Upper lobe of right lung (tissue), 1 donor: ENCODE data around the gene LURAP1L. TPM values are rescaled to one million over a fixed set of nuclear protein-coding genes. Genes with fewer than 3 reads are reported as not detected.

ENCODE experiments used
- ATAC-seq: fragments of 200-7000 bp; cut with Tn5 transposase; one replicate; pipeline ENCODE4 v1.9.1; 2020; ENCODE audit warnings: mild to moderate bottlenecking, moderate library complexity
- DNase-seq: peaks from one replicate; pipeline ENCODE4 v3.0.0-alpha.2; 2020
- H3K27ac ChIP-seq: fragments of 200-600 bp; one replicate; pipeline ENCODE4 v1.8.0; 2022
- H3K27me3 ChIP-seq: fragments of 200-600 bp; one replicate; pipeline ENCODE4 v1.8.0; 2022; ENCODE audit warnings: mild to moderate bottlenecking
- H3K36me3 ChIP-seq: fragments of 200-600 bp; one replicate; pipeline ENCODE4 v1.8.0; 2022
- H3K4me1 ChIP-seq: fragments of 200-600 bp; one replicate; pipeline ENCODE4 v1.8.0; 2022
- H3K4me3 ChIP-seq: fragments of 200-600 bp; one replicate; pipeline ENCODE4 v1.8.0; 2022; ENCODE audit warnings: mild to moderate bottlenecking
- H3K9me3 ChIP-seq: fragments of 200-600 bp; one replicate; pipeline ENCODE4 v1.8.0; 2022
- intact Hi-C: fragments of 100-400 bp; cut with DNase I; formaldehyde crosslinking; loops from one replicate; pipeline ENCODE4 v1.11.0; 2022
- total RNA-seq: library from RNA; stranded (reverse); fragmentation: NEBNext Ultra II Directional; extraction: Animal tissue kit (Norgen Biotek cat#: 25700); gene quantifications from one replicate; pipeline ENCODE4 v1.2.1, GENCODE V29; 2021
- TF ChIP-seq, protein P1 (sequence below): fragments of 200-600 bp; IDR thresholded peaks from one replicate; pipeline ENCODE4 v1.8.0; 2022; ENCODE audit warnings: antibody characterized with exemption
- donor health status: DM: no; HTN: yes; CAD: no; lungs with severe emphysema.

LURAP1L gene
- total RNA-seq, 1 donor from 2014 or later: 32.3 TPM

DNA sequence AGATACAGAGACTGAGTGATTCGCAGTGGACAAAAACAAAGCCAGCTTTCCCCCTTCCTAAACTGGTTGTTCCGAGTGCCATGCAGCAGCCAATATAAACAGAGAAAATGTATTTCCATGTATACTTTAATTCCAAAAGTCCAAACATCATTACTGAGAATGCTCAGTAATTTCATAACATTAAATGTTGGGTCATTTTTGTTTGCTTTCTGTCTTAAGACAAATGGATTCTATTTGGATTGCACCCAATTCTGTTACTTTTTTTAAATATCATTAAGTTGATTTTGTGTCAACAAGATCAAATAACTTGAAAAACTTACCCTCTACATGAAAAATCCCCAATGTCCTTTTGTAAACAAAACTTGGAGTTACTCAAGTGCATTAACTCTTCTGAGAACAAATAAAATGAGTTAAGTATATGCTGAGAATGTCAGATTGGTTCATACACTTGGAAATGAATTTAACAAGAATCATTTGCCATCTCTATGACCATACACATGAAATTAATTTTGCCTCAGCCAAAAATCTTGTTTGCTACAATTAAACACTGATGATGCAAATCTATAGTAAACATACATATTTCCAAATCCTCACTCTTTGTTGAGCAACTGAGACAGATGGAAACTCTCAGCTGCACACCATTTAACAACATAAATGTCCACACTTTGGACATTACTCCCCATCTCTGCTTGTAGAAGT lies 19.4 kb downstream of the LURAP1L start:
- TF ChIP-seq, protein P1, sequence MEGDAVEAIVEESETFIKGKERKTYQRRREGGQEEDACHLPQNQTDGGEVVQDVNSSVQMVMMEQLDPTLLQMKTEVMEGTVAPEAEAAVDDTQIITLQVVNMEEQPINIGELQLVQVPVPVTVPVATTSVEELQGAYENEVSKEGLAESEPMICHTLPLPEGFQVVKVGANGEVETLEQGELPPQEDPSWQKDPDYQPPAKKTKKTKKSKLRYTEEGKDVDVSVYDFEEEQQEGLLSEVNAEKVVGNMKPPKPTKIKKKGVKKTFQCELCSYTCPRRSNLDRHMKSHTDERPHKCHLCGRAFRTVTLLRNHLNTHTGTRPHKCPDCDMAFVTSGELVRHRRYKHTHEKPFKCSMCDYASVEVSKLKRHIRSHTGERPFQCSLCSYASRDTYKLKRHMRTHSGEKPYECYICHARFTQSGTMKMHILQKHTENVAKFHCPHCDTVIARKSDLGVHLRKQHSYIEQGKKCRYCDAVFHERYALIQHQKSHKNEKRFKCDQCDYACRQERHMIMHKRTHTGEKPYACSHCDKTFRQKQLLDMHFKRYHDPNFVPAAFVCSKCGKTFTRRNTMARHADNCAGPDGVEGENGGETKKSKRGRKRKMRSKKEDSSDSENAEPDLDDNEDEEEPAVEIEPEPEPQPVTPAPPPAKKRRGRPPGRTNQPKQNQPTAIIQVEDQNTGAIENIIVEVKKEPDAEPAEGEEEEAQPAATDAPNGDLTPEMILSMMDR: no peak
- Histone ChIP-seq H3K27ac (peak overlapping the region; percentile 56), H3K9me3 (no peaks in the 10 kb centered on the region), H3K4me1 (peaks cover 8% of the 10 kb centered on the region), H3K36me3 (no peaks in the 10 kb centered on the region), H3K27me3 (no peaks in the 10 kb centered on the region), H3K4me3 (no peak overlapping the region)
- intact Hi-C loops: no loop called here
- no peak for DNase-seq
- no peak for ATAC-seq

DNA sequence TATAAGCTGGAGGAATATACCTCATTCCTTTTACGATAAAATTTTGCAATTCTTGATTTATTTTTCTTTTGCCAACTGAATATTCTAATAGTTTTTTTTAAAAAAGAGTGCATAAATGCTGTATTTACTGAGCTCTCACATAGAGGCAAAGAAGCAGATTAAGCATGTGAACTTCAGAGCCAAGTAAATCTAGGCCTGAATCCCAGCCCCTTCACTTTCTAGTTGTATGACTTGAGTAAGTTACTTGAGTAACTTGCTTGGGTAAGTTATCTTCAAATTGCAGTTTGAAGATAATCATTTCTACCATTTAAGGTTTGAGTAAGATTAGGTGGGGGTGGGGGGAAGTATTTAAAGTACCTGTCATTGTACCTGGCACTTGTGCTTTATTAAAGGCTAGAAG lies 21.8 kb downstream of the LURAP1L start:
- intact Hi-C loops: no loop called here
- TF ChIP-seq, protein P1: no peak
- Histone ChIP-seq H3K27me3 (no peaks in the 10 kb centered on the region), H3K4me3 (no peak overlapping the region), H3K27ac (no peak overlapping the region), H3K4me1 (peaks cover 7% of the 10 kb centered on the region), H3K36me3 (no peaks in the 10 kb centered on the region), H3K9me3 (no peaks in the 10 kb centered on the region)
- no peak for ATAC-seq
- no peak for DNase-seq

DNA sequence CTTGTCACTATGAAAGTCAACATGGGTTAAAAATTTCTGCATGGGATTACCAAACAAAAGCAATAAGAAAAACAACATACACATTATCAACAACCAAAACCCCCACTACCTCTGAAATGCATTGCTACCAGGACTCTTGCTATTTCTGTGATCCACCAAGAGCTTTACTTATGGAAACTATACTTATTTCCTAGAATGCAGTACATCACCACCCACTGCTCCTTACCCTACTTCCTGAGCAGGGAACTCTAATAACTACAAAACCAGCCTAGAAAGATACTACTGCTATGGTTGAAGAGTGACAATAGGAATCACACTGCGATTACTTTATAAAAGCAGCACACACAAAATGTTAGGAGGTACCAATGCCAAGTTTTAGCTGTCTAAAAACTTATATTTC lies 22.2 kb downstream of the LURAP1L start:
- TF ChIP-seq, protein P1: no peak

DNA sequence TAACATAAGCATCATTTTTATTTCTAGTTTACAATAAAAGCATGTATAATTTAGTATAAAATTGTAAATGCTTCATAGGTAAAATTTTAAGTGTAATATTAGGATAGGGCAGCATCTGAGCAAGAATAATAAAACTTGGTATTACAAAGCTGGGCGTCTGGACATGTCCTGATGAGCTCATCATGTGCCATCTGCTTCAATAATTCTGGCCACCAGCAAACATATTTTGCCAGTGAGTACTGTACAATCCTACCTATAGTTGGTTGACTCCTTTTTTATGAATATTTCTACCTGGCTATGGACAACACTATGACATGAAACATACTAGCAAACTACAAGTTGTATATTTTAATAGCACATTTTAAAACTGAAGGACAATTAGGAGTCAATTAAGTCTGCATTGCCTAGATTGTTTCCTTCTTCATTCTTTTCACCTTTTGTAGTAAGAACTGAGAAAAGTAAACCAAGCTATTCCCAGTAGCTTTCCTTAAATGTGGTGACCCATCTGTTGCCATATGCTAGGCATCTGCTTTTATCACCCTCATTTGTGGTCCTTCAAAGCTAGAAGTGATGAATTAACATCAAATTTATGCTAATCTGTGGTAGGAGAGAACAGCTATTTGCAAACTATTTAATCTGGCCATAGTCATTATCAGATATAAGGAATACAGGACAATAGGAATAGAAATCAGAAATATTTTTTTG lies 23.4 kb downstream of the LURAP1L start:
- no peaks in the 10 kb centered on the region for H3K27me3 ChIP-seq
- no peaks in the 10 kb centered on the region for H3K4me1 ChIP-seq
- intact Hi-C loops: no loop called here
- no peak overlapping the region for H3K4me3 ChIP-seq
- ATAC-seq (no peak), DNase-seq (no peak)
- no peaks in the 10 kb centered on the region for H3K36me3 ChIP-seq
- no peak overlapping the region for H3K27ac ChIP-seq
- H3K9me3 ChIP-seq: no peaks in the 10 kb centered on the region
- TF ChIP-seq, protein P1: no peak

More for the DNA sequence above, 22.2 kb downstream of the LURAP1L start:
- ATAC-seq (no peak), DNase-seq (no peak)
- no peaks in the 10 kb centered on the region for H3K27me3 ChIP-seq
- H3K4me1 ChIP-seq: peaks cover 3% of the 10 kb centered on the region
- no peak overlapping the region for H3K4me3 ChIP-seq
- no peaks in the 10 kb centered on the region for H3K9me3 ChIP-seq
- no peak overlapping the region for H3K27ac ChIP-seq
- intact Hi-C loops: no loop called here
- H3K36me3 ChIP-seq: no peaks in the 10 kb centered on the region

DNA sequence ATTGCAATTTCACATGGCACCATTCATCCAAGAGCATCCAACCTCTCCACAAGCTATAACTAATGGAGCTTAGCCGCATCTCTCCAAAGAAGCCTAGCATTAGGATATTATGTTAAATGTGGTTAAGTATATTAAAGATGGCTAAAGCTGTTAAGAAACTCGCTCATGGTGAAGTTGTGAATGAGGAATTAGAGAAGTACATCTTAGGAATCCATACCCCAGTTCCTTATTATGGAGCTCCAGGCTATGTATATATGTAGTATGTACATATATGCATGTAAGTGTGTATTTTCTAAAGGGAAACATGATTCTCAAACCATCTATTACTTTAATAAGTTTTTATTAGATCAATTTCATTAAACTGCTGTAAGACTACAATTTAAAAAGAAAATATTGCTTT lies 26.4 kb downstream of the LURAP1L start:
- intact Hi-C loops: no loop called here
- no peak for ATAC-seq
- H3K9me3 ChIP-seq: no peaks in the 10 kb centered on the region
- H3K27ac ChIP-seq: no peak overlapping the region
- no peaks in the 10 kb centered on the region for H3K27me3 ChIP-seq
- no peaks in the 10 kb centered on the region for H3K36me3 ChIP-seq
- no peak for DNase-seq
- H3K4me3 ChIP-seq: no peak overlapping the region
- no peaks in the 10 kb centered on the region for H3K4me1 ChIP-seq
- TF ChIP-seq, protein P1: no peak
